Adrenal gland (tissue), 5 donors: Measurements from ENCODE around the gene FAM163B.

Experiments used
- POLR2A ChIP-seq, 2 donors: fragments of 450-650 bp; IDR thresholded peaks; one replicate each; pipeline ENCODE4 v1.6.1; 2017; ENCODE audit warnings: antibody characterized with exemption in 2 of 2, mild to moderate bottlenecking in 2 of 2, moderate library complexity in 1 of 2
- TF ChIP-seq, protein P1 (sequence below), 6 experiments: fragments of 450-650 bp in 4 of 6; fragments of 200-600 bp in 2 of 6; sonication (generic) in 1 of 6; IDR thresholded peaks; 1 replicate in 5 of 6; 2 replicates in 1 of 6; pipeline versions ENCODE4 v1.5.1 to v1.8.0; 2016 to 2021; ENCODE audit warnings: antibody characterized with exemption in 6 of 6, mild to moderate bottlenecking in 2 of 6, moderate library complexity in 1 of 6
- donor health status: DM: no; HTN: no; CAD: no.

- TF ChIP-seq, protein P1, sequence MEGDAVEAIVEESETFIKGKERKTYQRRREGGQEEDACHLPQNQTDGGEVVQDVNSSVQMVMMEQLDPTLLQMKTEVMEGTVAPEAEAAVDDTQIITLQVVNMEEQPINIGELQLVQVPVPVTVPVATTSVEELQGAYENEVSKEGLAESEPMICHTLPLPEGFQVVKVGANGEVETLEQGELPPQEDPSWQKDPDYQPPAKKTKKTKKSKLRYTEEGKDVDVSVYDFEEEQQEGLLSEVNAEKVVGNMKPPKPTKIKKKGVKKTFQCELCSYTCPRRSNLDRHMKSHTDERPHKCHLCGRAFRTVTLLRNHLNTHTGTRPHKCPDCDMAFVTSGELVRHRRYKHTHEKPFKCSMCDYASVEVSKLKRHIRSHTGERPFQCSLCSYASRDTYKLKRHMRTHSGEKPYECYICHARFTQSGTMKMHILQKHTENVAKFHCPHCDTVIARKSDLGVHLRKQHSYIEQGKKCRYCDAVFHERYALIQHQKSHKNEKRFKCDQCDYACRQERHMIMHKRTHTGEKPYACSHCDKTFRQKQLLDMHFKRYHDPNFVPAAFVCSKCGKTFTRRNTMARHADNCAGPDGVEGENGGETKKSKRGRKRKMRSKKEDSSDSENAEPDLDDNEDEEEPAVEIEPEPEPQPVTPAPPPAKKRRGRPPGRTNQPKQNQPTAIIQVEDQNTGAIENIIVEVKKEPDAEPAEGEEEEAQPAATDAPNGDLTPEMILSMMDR (IDR thresholded peaks at IDR 0.05): no peak
- TF ChIP-seq POLR2A (IDR thresholded peaks at IDR 0.05): no peak
These were observed 32.1 kb upstream of the FAM163B start for GRCh38 chr9:133641396-133641655.
